ENCODE results near the gene PNPLA7. TPM values are rescaled to one million over a fixed set of nuclear protein-coding genes. Genes with fewer than 3 reads are reported as not detected.

PNPLA7 gene
- total and polyA plus RNA-seq, 10 of the 15 experiments (the other 5 are each of a cell fraction or from before 2014, with no cell fraction given), result 0.04 to 0.85 (median 0.19) TPM; not detected in 1

- Histone ChIP-seq H4K20me1 (ENCODE audit: control insufficient read depth, insufficient read depth) (no peaks in the 10 kb centered on the region), H3K36me3 (ENCODE audit: control insufficient read depth in 2 of 2, insufficient read depth in 2 of 2, low read length in 1 of 2) (peaks cover 8 to 14% of the 10 kb centered on the region in 2 experiments; a peak in 3 of 4 replicates), H3K4me3 (peak within 1 kb of the TSS; percentile 86), H3K4me2 (ENCODE audit: control insufficient read depth, insufficient read depth) (peak within 1 kb of the TSS; percentile 81), H2AFZ (ENCODE audit: control insufficient read depth, low read depth, low read length) (peak within 1 kb of the TSS; percentile 81), H3K9ac (ENCODE audit: control insufficient read depth, insufficient read depth, low read length) (peak within 1 kb of the TSS; percentile 80), H3K79me2 (ENCODE audit: control insufficient read depth, insufficient read depth, low read length) (peaks cover 26% of the 10 kb centered on the region), H3K4me1 (ENCODE audit: control insufficient read depth, insufficient read depth, low read length) (peaks cover 16% of the 10 kb centered on the region), H3K9me3 (replicated peaks; ENCODE audit: control insufficient read depth, insufficient read depth, low read length) (no peaks in the 10 kb centered on the region), H3K27me3 (replicated peaks in 1 of 2; ENCODE audit: control insufficient read depth in 2 of 2, insufficient read depth in 2 of 2, low read length in 1 of 2) (no peaks in the 10 kb centered on the region), H3K27ac (ENCODE audit: control insufficient read depth, insufficient read depth) (peak within 1 kb of the TSS; percentile 65)
- WGBS (ENCODE audit: insufficient coverage, insufficient replicate concordance, low lambda C conversion rate, missing lambda C conversion rate), result 22% methylated on average over 37 of the region's 82 CpGs
- POLR2A ChIA-PET, result interaction anchor here (1.0 kb wide), 1 partner anchor 15 kb away, joined by 3 read pairs; no protein-coding TSS in a partner anchor
- FAIRE-seq (peak; percentile 74), DNase-seq (ENCODE audit: low read depth, low spot score) (peak; percentile 35), ATAC-seq (peak; percentile 96)
- CTCF ChIA-PET, result interaction anchor here (0.6 to 2.4 kb wide), 11 partner anchors 8 to 446 kb away, joined by 3 to 9 read pairs (median 4); partner anchors contain the start of gene MRPL41
- SMC1A ChIA-PET (ENCODE audit: uncharacterized antibody, unreplicated experiment), result no interaction called here
- RAD21 ChIA-PET (ENCODE audit: unreplicated experiment), result no interaction called here
- BruUV-seq (replicated peaks), result no TSS peak
- in situ Hi-C loops (cut with MboI), result no loop called here
- intact Hi-C loops (cut with micrococcal nuclease; ENCODE audit: unreplicated experiment), result loop anchor here (2.0 kb wide), 1 partner anchor 40 kb away; the partner anchor contains the start of gene EHMT1
- TF ChIP-seq NR2C2 (IDR thresholded peaks at IDR 0.05; ENCODE audit: borderline replicate concordance, control insufficient read depth, insufficient read length, low read depth), result peak; percentile 83
- TF ChIP-seq CREM (IDR thresholded peaks at IDR 0.05; ENCODE audit: low read depth), result peak; percentile 69
- peak; percentile 57; the same call in 1 of the 2 replicates for TF ChIP-seq NBN (IDR thresholded peaks at IDR 0.05)
- TF ChIP-seq TBL1XR1 (IDR thresholded peaks at IDR 0.05; ENCODE audit: low read depth, low read length), result peak; percentile 81; the same call in 1 of the 2 replicates
- TF ChIP-seq LARP7 (IDR thresholded peaks at IDR 0.05), result peak; percentile 99
- no peak for TF ChIP-seq HDAC6 (IDR thresholded peaks at IDR 0.05; ENCODE audit: unreplicated experiment)
- TF ChIP-seq KLF5 (IDR thresholded peaks at IDR 0.05; ENCODE audit: partially characterized antibody), result peak; percentile 87
- TF ChIP-seq ZBED1 (IDR thresholded peaks at IDR 0.05; ENCODE audit: borderline replicate concordance), result 0 out of 2 replicates have a peak, but pooled peaks have one; percentile 26
- peak; percentile 76 for TF ChIP-seq RUNX3 (IDR thresholded peaks at IDR 0.05; ENCODE audit: low read length)
- TF ChIP-seq RELB (IDR thresholded peaks at IDR 0.05; ENCODE audit: low read depth), result 0 out of 2 replicates have a peak, but pooled peaks have one; percentile 22
- TF ChIP-seq ASH2L (IDR thresholded peaks at IDR 0.05; ENCODE audit: borderline replicate concordance, low read depth), result peak; percentile 80; the same call in 1 of the 2 replicates
- TF ChIP-seq SMARCA5 (IDR thresholded peaks at IDR 0.05), result peak; percentile 92
- peak; percentile 91 for TF ChIP-seq BACH1 (IDR thresholded peaks at IDR 0.05; ENCODE audit: borderline replicate concordance)
- TF ChIP-seq RCOR1 (conservative IDR thresholded peaks at IDR 0.05; ENCODE audit: low read depth, low read length), result no peak
- peak; percentile 64; the same call in 1 of the 2 replicates for TF ChIP-seq SREBF2 (IDR thresholded peaks at IDR 0.05; ENCODE audit: low read length)
- TF ChIP-seq ZSCAN29 (IDR thresholded peaks at IDR 0.05), result peak; percentile 69; the same call in 1 of the 2 replicates
- peak; percentile 50 for TF ChIP-seq MAX (IDR thresholded peaks at IDR 0.05; ENCODE audit: low read depth, low read length)
- no peak for TF ChIP-seq E2F4 (IDR thresholded peaks at IDR 0.05; ENCODE audit: low read depth, low read length)
- 0 out of 2 replicates have a peak, but pooled peaks have one; percentile 32 for TF ChIP-seq TARDBP (IDR thresholded peaks at IDR 0.05; ENCODE audit: borderline replicate concordance)
- peak; percentile 57 for TF ChIP-seq PKNOX1 (IDR thresholded peaks at IDR 0.05)
Observed at GRCh38 chr9:137578518-137579258, 28.5 kb upstream of the PNPLA7 start, which contains the start of gene DPH7. DPH7 (minus strand) TSS chr9:137578925; CDS start chr9:137578777, 148 bp downstream.

Measured in GM12878 (cell line).